ENCODE measurements around the gene HOXC9.
A peak's percentile ranks its signal among the peaks of the same experiment; 100 is the strongest.

The HOXC9 gene

GRCh38 chr12:53975479-53976152 is 24.3 kb upstream of the HOXC9 start:
- DNase-seq (ENCODE audit: low spot score), result no peak

GRCh38 chr12:53976172-53976822 is 23.7 kb upstream of the HOXC9 start:
- no peak for DNase-seq (ENCODE audit: low spot score)

- DNase-seq (ENCODE audit: low spot score), result no peak
These were observed 23.0 kb upstream of the HOXC9 start for GRCh38 chr12:53976823-53977595.

- DNase-seq (ENCODE audit: low spot score), result no peak
These were observed 22.1 kb upstream of the HOXC9 start for GRCh38 chr12:53977596-53978445.

- no peak for DNase-seq (ENCODE audit: low spot score)
These were observed 21.2 kb upstream of the HOXC9 start for GRCh38 chr12:53978477-53979356.

DNA sequence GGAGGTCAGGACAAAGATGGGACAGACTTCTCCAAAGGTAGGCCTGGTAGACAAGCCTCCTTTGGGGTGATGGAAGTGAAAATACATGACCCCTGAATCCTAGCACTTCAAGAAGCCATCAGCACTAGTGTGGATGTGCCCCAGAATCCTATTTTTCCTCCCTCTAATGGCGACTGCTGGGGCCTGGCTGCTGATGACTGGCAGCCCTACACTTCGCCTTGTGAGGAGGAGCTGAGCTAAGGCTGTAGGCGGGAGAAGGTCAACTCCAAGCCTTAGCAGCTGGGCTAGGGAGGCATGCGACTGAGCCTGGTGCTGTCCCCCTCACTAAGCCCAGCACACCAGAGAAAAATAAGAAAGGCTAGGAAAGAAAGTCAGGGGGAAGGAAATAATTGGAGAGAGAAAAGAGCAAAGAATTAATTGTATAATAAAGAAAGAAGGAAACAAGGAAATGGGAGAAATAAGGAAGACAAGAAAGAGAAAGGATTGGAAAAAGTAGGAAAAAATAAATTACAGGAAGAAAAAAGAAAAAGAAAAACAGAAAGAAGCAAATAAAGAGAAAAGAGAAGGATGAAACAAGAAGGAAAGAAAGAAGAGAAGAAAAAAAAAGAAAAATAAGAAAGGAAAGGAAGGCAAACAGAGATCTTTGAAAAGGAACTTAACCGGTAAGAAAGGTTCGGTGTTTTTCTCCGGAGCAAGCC is 19.7 kb upstream of the HOXC9 start:
- no peak for DNase-seq (ENCODE audit: low spot score)

GRCh38 chr12:53980802-53981496 is 19.0 kb upstream of the HOXC9 start:
- no peak for DNase-seq (ENCODE audit: low spot score)

DNA sequence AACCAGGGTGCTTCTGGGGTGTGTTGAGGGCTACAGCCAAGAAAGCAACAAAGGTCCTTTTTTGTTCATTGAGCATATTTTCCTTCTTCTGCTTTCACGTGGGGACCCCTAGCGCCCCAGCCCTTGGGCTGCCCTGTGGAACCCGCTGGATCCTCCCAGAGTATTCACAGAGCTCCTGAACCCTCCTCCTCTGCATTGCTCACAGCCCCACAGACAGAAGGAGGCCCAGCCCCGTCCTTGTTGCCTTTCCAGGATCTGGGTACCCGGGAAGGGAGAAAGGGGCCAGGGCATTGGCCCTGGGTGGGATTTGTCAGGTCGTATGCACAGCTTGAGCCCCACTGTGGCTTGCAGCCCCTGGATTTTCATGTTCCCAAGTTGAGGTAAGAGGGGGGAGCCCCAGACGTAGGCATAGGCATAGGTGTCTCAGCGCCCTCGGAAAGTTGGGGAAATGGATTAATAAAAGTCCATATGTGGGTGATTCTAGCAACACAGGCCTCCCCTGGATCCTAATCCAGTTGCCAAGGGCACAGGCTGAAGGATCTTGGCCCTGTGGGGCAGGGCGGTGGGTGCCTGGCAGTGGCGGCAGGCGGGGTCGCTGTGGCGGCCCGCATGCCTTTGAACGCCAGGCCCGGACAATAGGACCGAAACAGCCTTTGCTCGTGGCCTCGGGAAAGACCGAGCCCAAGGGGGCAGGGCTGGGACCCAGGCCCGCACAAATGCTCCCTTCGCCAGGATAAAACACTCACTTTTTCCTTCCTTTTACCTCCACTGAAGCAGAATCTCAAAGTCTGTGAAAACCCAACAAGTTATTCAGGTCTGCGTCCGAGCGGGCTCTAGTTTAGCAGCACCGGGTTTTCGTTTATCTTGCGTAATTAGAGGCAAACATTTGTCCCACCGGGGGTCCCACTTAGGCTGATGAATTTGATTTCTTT is 18.1 kb upstream of the HOXC9 start:
- no peak for DNase-seq (ENCODE audit: low spot score)

DNA sequence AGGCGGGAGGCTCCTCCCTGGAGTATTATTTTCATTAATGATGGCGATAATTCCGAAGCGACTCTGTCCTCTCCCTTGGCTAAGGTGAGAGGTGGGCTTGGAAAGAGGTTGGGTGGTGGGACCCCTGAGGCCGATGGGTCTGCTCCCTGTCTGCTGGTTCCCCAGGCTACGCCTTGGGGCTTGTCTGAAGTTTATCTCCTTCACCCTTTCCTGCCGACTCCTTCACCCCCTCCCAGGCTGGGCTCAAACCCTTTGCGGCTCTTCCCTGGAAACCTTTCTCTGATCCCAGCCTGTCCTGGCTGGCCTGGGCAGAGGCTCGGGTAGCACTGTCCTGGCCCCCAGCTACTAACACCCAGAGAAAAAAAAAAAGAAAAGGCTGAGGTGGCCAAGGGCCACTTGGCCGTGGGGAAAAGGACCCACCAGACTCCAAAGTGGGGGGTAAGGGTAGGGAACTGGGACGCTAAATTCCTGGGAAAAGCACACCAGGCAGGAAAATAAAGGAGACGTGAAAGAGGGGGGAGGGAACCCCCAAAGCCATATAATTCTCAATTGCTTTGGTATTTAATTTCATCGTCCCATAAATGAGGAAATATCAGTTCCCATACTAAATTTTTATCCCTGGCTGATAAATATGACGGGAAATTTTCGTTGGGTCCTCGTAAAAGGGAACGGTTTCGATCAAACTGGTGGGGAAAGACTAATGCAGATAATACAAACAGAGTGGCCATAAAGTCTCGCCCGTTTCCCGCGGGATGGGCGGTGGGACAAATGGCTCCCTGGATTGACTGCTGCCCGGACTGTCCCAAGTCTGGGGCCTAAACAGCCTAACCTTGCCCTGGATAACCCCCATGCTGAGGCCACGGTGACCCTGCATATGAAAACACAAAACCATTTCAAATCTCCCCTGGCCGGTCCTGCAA is 17.1 kb upstream of the HOXC9 start:
- DNase-seq (ENCODE audit: low spot score), result no peak

- no peak for DNase-seq (ENCODE audit: low spot score)
These were observed 16.4 kb upstream of the HOXC9 start for GRCh38 chr12:53983568-53983949.

DNA sequence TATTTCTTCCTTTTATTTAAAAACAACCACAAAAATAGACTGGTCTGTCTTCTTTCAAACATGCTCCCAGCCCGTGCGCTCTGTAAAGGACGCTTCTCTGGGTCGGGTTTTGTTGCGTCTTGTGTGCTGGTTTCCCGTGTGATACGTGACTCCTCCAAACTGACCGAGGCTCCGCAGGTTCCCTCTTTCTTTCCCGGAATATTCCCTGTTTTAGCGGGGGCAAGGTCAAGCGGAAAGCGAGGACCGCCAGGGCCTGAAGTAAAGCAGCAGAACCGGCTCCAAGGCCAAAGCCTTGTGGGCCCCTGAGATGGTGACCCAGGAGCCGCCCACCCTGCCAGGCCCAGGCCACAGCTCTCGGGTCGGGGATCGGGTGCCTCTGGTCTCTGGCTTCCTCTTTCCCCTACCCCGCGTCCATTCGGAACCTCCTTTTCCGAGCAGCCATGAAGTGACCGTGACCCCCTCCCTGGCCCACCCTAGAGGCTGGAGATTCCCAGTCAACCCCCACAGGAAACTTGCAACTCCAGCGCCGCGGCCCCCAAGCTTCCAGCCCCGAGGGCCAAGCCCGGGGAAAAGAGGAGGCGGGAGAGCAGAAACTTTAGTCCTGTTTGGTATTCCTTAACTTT is 15.9 kb upstream of the HOXC9 start:
- no peak for DNase-seq (ENCODE audit: low spot score)

GRCh38 chr12:53984901-53985691 is 14.9 kb upstream of the HOXC9 start, which contains the start of gene HOXC10:
TSS of gene HOXC10 (plus strand) at chr12:53985146. CDS start at chr12:53985260, 114 bp downstream.
- DNase-seq (ENCODE audit: low spot score), result peak; percentile 89

- DNase-seq (ENCODE audit: low spot score), result no peak
These were observed 14.3 kb upstream of the HOXC9 start for GRCh38 chr12:53985692-53985993.

GRCh38 chr12:53985994-53986685 is 13.8 kb upstream of the HOXC9 start:
- no peak for DNase-seq (ENCODE audit: low spot score)

GRCh38 chr12:53986686-53987483 is 13.1 kb upstream of the HOXC9 start:
- DNase-seq (ENCODE audit: low spot score), result no peak
